Measurements from ENCODE around the gene MACROD2. TPM values are rescaled to one million over a fixed set of nuclear protein-coding genes. Genes with fewer than 3 reads are reported as not detected.

Gene MACROD2
- total and polyA plus RNA-seq, 8 donors = 0.78 to 31.3 (median 10.9) TPM; not detected in 1

DNA sequence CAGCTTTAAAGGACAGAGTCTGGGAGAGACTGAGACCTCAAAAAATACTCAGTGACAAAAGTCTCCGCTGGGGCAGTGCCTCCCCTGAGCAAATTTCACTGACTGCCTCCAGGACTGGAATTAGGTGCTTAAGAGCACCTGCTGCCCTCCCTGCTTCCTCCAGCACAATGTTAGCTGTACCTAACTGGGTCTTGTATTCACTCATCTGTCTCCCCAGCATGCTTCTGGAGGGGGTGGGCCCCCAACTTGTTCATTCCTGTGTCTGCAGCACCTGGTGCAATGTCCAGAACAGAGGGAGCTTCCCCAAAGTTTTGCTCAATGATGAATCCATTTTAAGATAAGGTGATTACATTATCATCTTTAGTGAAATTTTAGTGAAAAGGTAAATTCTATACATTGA, 1927.2 kb downstream of the MACROD2 start:
- no peaks in the 10 kb centered on the region for H3K9me3 ChIP-seq
- no peaks in the 10 kb centered on the region for H3K27me3 ChIP-seq
- no peak overlapping the region for H3K27ac ChIP-seq
- no peaks in the 10 kb centered on the region for H3K4me1 ChIP-seq
- H3K4me3 ChIP-seq = no peak overlapping the region
- DNase-seq = no peak
- H3K36me3 ChIP-seq = no peaks in the 10 kb centered on the region
- WGBS, 5 donors = 89 to 100% (median 96%) methylated on average over 1 of the region's 1 CpG
- TF ChIP-seq POLR2A (IDR thresholded peaks at IDR 0.05) (no peak), POLR2AphosphoS5 (IDR thresholded peaks at IDR 0.05) (no peak), EP300 (IDR thresholded peaks at IDR 0.05) (no peak)
- intact Hi-C loops (cut with DNase I; ENCODE audit: low total_unique reads) = no loop called here

DNA sequence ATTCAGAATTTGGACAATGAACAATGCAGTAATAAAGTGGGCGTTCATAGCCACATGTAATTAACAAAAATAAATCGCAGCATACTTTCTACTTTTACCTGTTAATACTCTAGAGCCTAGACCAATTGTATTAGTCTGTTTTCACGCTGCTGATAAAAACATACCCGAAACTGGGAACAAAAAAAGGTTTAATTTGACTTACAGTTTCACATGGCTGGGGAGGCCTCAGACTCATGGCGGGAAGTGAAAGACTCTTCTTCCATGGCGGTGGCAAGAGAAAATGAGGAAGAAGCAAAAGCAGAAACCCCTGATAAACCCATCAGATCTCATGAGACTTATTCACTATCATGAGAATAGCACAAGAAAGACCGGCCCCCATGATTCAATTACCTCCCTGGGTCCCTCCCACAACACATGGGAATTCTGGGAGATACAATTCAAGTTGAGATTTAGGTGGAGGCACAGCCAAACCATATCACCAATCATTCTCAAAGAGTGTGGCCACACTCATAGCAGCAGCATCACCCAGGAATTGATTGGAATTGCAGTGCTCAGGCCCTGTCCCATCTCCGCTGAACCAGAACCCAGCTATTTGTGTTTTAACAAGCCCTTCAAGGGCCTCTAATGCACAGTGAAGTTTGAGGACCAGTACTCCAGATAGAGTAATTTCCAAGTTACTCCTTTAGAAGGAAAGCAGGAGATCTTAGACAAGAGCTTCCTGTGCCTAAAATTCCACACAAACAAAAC, 1927.9 kb downstream of the MACROD2 start:
- Histone ChIP-seq H3K27ac (no peak overlapping the region), H3K9me3 (no peaks in the 10 kb centered on the region), H3K36me3 (no peaks in the 10 kb centered on the region), H3K4me1 (no peaks in the 10 kb centered on the region), H3K4me3 (no peak overlapping the region), H3K27me3 (no peaks in the 10 kb centered on the region)
- no peak for DNase-seq
- WGBS, 5 donors = 91 to 95% (median 94%) methylated on average over 8 of the region's 8 CpGs
- intact Hi-C loops (cut with DNase I; ENCODE audit: low total_unique reads) = no loop called here
- no peak for TF ChIP-seq POLR2A (IDR thresholded peaks at IDR 0.05)

DNA sequence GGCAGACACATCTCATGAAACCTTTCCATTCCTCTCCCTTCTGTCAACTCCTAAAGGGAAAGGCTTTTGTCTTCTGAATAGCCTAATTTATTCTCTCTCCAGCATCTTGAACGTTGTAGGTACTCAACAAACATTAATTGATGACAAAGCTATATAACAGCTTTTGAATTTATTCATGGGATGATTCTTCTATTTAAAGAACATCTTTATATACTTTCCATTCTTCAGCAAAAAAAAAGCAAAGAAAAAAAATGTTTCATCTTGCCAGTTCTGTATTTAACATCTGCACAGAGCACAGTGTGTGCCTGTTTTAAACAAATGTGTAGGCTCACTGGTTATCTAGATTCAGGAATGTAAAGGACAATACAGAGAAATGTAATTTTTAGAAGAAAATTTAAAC, 1929.2 kb downstream of the MACROD2 start:
- intact Hi-C loops (cut with DNase I; ENCODE audit: low total_unique reads) = no loop called here
- Histone ChIP-seq H3K36me3 (no peaks in the 10 kb centered on the region), H3K4me1 (peaks cover 0 to 1% (median 0%) of the 10 kb centered on the region in 4 donors), H3K9me3 (peaks cover 0 to 4% (median 0%) of the 10 kb centered on the region in 4 donors), H3K27ac (no peak overlapping the region), H3K27me3 (no peaks in the 10 kb centered on the region), H3K4me3 (no peak overlapping the region)
- DNase-seq = no peak
- WGBS, 5 donors = 70 to 83% (median 76%) methylated on average over 1 of the region's 1 CpG
- TF ChIP-seq, protein P1, sequence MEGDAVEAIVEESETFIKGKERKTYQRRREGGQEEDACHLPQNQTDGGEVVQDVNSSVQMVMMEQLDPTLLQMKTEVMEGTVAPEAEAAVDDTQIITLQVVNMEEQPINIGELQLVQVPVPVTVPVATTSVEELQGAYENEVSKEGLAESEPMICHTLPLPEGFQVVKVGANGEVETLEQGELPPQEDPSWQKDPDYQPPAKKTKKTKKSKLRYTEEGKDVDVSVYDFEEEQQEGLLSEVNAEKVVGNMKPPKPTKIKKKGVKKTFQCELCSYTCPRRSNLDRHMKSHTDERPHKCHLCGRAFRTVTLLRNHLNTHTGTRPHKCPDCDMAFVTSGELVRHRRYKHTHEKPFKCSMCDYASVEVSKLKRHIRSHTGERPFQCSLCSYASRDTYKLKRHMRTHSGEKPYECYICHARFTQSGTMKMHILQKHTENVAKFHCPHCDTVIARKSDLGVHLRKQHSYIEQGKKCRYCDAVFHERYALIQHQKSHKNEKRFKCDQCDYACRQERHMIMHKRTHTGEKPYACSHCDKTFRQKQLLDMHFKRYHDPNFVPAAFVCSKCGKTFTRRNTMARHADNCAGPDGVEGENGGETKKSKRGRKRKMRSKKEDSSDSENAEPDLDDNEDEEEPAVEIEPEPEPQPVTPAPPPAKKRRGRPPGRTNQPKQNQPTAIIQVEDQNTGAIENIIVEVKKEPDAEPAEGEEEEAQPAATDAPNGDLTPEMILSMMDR (IDR thresholded peaks at IDR 0.05) = no peak
- TF ChIP-seq POLR2AphosphoS5 (IDR thresholded peaks at IDR 0.05) = no peak
- TF ChIP-seq POLR2A (IDR thresholded peaks at IDR 0.05) = no peak
- no peak for TF ChIP-seq EP300 (IDR thresholded peaks at IDR 0.05)

DNA sequence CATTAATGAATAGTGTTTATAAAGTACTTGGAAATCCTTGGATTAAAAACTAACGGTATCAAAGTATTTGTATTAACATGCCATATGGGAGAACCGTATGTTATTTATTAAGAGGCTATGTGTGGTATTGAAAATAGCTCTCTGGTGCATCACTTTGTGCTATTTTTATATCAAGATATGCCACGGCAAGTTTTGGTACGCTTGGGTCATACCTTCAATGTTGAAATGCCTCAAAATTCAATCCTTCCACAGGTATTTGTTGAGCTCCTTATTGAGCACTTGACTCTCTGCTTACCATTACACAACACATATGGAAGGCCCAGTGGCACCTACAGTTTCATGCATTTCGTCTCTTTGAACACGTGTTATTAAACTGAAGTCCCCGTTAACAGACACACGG, 1930.1 kb downstream of the MACROD2 start:
- no peaks in the 10 kb centered on the region for H3K27me3 ChIP-seq
- H3K27ac ChIP-seq = no peak overlapping the region
- WGBS, 5 donors = 84 to 91% (median 88%) methylated on average over 8 of the region's 8 CpGs
- no peak overlapping the region for H3K4me3 ChIP-seq
- peaks cover 0 to 10% (median 3%) of the 10 kb centered on the region in 4 donors for H3K4me1 ChIP-seq
- TF ChIP-seq, protein P1 (IDR thresholded peaks at IDR 0.05) = no peak
- no peak for TF ChIP-seq POLR2AphosphoS5 (IDR thresholded peaks at IDR 0.05)
- no peak for TF ChIP-seq POLR2A (IDR thresholded peaks at IDR 0.05)
- no peak for TF ChIP-seq EP300 (IDR thresholded peaks at IDR 0.05)
- H3K36me3 ChIP-seq = no peaks in the 10 kb centered on the region
- DNase-seq = no peak
- intact Hi-C loops (cut with DNase I; ENCODE audit: low total_unique reads) = no loop called here
- peaks cover 0 to 4% (median 0%) of the 10 kb centered on the region in 4 donors for H3K9me3 ChIP-seq

DNA sequence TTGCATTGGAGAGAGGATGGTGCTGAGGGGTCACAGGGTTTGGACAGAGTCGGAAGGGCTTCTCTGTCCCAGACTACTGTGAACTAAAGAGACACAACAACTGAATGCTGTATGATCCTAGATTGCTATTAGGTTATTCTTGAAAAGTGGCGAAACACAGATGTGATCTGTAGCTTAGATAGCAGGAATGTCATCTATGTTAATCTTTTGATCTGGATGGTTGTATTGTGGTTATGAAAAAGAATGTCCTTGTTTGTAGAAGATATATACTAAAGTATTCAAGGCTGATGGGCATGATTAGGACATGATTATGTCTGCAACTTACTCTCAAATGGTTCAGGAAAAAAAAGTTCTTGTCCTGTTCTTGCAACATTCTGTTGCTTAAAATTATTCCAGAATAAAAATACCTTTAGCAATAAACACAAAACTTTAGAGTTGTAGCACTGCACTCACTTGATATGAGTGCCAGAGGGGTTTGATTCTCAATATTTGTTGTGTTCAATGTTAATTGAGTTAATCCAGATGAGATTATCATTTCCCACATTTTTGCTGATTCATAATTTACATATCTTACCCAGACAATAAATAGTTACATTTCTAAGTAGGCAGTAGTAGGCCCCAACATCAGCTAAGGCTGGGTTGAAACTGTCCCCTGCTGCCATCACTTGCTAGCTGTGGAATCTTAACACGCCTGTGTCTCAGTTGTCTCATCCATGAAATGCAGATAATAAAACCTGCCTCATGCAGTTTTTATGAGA, 1932.8 kb downstream of the MACROD2 start:
- Histone ChIP-seq H3K4me3 (no peak overlapping the region), H3K9me3 (peaks cover 0 to 4% (median 0%) of the 10 kb centered on the region in 4 donors), H3K4me1 (peaks cover 0 to 20% (median 12%) of the 10 kb centered on the region in 4 donors), H3K27me3 (no peaks in the 10 kb centered on the region), H3K27ac (no peak overlapping the region), H3K36me3 (no peaks in the 10 kb centered on the region)
- TF ChIP-seq, protein P1 (IDR thresholded peaks at IDR 0.05) = no peak
- no peak for TF ChIP-seq POLR2AphosphoS5 (IDR thresholded peaks at IDR 0.05)
- no peak for DNase-seq
- WGBS, 5 donors = 80 to 88% (median 85%) methylated on average over 3 of the region's 3 CpGs
- intact Hi-C loops (cut with DNase I; ENCODE audit: low total_unique reads) = no loop called here
